Measurements from ENCODE around the gene OCSTAMP. TPM values are rescaled to one million over a fixed set of nuclear protein-coding genes. Genes with fewer than 3 reads are reported as not detected.

Gene OCSTAMP
- total and polyA plus RNA-seq, 10 of the 15 experiments (the other 5 are each of a cell fraction or from before 2014, with no cell fraction given) = 0.09 to 0.46 (median 0.22) TPM; not detected in 2

DNA sequence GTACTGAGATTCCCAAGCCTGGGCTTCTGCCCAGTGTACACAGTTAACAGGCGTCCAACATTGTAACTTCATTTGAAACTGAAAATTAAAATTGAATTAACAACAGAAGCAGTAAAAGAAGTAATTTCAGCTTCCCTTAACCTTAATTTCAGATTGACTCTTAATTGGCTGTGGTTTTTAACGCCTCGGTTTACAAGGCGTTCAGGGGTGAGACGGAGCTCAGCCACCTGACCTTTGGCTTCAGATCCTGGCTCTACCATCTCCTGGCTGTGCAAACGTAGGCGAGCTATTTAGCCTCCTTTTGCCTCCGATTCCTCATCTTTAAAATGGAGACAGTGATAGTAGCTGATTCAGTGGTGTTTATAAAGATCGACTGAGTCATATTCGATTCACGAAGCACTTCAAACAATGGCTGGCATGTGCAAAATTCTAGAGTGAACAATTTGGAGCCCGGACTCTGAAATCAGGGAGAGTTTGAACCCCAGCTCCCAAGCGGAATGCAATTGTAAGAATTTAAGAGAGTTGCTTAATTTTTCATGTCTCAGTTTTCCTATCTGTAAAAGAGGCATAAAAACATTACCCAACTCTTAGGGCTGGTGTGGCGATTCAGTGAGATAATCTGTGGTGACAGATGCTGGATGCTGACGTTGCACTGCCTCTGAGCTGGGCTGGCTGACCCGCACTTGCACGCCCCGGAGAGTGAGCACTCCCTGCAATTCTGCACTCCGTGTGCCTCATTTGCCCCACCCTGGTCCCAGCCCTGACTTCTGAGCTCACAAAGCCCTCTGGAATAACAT lies 23.5 kb upstream of the OCSTAMP start:
- 39% methylated on average over 19 of the region's 19 CpGs for WGBS (ENCODE audit: insufficient coverage, insufficient replicate concordance, low lambda C conversion rate, missing lambda C conversion rate)
- Histone ChIP-seq H4K20me1 (ENCODE audit: control insufficient read depth, insufficient read depth) (no peaks in the 10 kb centered on the region), H3K9me3 (replicated peaks; ENCODE audit: control insufficient read depth, insufficient read depth, low read length) (no peaks in the 10 kb centered on the region), H3K36me3 (ENCODE audit: control insufficient read depth in 2 of 2, insufficient read depth in 2 of 2, low read length in 1 of 2) (no peaks in the 10 kb centered on the region), H3K27ac (ENCODE audit: control insufficient read depth, insufficient read depth) (no peak overlapping the region), H3K4me3 (no peak overlapping the region), H3K79me2 (ENCODE audit: control insufficient read depth, insufficient read depth, low read length) (no peaks in the 10 kb centered on the region), H3K9ac (ENCODE audit: control insufficient read depth, insufficient read depth, low read length) (no peak overlapping the region), H3K4me2 (ENCODE audit: control insufficient read depth, insufficient read depth) (no peak overlapping the region), H3K4me1 (ENCODE audit: control insufficient read depth, insufficient read depth, low read length) (no peaks in the 10 kb centered on the region), H3K27me3 (replicated peaks in 1 of 2; ENCODE audit: control insufficient read depth in 2 of 2, insufficient read depth in 2 of 2, low read length in 1 of 2) (no peaks in the 10 kb centered on the region), H2AFZ (ENCODE audit: control insufficient read depth, low read depth, low read length) (no peak overlapping the region)
- ChIA-PET POLR2A (interaction anchor here (1.0 kb wide), 1 partner anchor 11 kb away, joined by 3 read pairs; no protein-coding TSS in a partner anchor), SMC1A (ENCODE audit: uncharacterized antibody, unreplicated experiment) (interaction anchor here (1.0 to 1.7 kb wide), 7 partner anchors 8 to 429 kb away, joined by 3 to 4 read pairs (median 3); no protein-coding TSS in a partner anchor), RAD21 (ENCODE audit: unreplicated experiment) (interaction anchor here (0.9 to 1.6 kb wide), 4 partner anchors 12 to 116 kb away, joined by 3 to 5 read pairs (median 3); no protein-coding TSS in a partner anchor), CTCF (interaction anchor here (1.0 to 2.6 kb wide), 6 partner anchors 12 to 107 kb away, joined by 3 to 12 read pairs (median 4); no protein-coding TSS in a partner anchor)
- no peak for DNase-seq (ENCODE audit: low read depth, low spot score)
- FAIRE-seq = no peak
- in situ Hi-C loops (cut with MboI) (no loop called here), intact Hi-C loops (cut with micrococcal nuclease; ENCODE audit: unreplicated experiment) (no loop called here)
- no peak for ATAC-seq
- TF ChIP-seq TCF7 (IDR thresholded peaks at IDR 0.05; ENCODE audit: borderline replicate concordance) = no peak
- TF ChIP-seq NR2F1 (conservative IDR thresholded peaks at IDR 0.05) = peak; percentile 54
- TF ChIP-seq, protein P1, sequence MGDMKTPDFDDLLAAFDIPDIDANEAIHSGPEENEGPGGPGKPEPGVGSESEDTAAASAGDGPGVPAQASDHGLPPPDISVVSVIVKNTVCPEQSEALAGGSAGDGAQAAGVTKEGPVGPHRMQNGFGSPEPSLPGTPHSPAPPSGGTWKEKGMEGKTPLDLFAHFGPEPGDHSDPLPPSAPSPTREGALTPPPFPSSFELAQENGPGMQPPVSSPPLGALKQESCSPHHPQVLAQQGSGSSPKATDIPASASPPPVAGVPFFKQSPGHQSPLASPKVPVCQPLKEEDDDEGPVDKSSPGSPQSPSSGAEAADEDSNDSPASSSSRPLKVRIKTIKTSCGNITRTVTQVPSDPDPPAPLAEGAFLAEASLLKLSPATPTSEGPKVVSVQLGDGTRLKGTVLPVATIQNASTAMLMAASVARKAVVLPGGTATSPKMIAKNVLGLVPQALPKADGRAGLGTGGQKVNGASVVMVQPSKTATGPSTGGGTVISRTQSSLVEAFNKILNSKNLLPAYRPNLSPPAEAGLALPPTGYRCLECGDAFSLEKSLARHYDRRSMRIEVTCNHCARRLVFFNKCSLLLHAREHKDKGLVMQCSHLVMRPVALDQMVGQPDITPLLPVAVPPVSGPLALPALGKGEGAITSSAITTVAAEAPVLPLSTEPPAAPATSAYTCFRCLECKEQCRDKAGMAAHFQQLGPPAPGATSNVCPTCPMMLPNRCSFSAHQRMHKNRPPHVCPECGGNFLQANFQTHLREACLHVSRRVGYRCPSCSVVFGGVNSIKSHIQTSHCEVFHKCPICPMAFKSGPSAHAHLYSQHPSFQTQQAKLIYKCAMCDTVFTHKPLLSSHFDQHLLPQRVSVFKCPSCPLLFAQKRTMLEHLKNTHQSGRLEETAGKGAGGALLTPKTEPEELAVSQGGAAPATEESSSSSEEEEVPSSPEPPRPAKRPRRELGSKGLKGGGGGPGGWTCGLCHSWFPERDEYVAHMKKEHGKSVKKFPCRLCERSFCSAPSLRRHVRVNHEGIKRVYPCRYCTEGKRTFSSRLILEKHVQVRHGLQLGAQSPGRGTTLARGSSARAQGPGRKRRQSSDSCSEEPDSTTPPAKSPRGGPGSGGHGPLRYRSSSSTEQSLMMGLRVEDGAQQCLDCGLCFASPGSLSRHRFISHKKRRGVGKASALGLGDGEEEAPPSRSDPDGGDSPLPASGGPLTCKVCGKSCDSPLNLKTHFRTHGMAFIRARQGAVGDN (IDR thresholded peaks at IDR 0.05) = no peak
- TF ChIP-seq MTA2 (IDR thresholded peaks at IDR 0.05; ENCODE audit: low read depth) = peak; percentile 55; the same call in 1 of the 2 replicates
- TF ChIP-seq IRF4 (IDR thresholded peaks at IDR 0.05; ENCODE audit: low read depth, low read length) = no peak
- no peak for TF ChIP-seq EED (IDR thresholded peaks at IDR 0.05; ENCODE audit: low read depth)
- BruUV-seq (replicated peaks) = no TSS peak
